Skin epidermis (tissue), 12 donors: ENCODE data around the gene NUCB1.
"Not testable (repeated sequence)": the region's sequence is repeated elsewhere in the genome, so short reads cannot be mapped to it uniquely, and the experiment has no call there.

Source experiments
- H3K27ac ChIP-seq, 21 experiments: fragments of 200-600 bp; sonication (generic) in 11 of 21; one replicate each; pipeline ENCODE4 v1.5.0; 2020; ENCODE audit warnings: mild to moderate bottlenecking in 3 of 21, inconsistent platforms in 2 of 21, moderate library complexity in 2 of 21
- H3K4me3 ChIP-seq, 7 experiments: fragments of 200-600 bp; sonication (generic) in 2 of 7; one replicate each; pipeline ENCODE4 v1.5.0; 2020; ENCODE audit warnings: inconsistent platforms in 2 of 7, mild to moderate bottlenecking in 2 of 7, moderate library complexity in 1 of 7

The NUCB1 gene

DNA sequence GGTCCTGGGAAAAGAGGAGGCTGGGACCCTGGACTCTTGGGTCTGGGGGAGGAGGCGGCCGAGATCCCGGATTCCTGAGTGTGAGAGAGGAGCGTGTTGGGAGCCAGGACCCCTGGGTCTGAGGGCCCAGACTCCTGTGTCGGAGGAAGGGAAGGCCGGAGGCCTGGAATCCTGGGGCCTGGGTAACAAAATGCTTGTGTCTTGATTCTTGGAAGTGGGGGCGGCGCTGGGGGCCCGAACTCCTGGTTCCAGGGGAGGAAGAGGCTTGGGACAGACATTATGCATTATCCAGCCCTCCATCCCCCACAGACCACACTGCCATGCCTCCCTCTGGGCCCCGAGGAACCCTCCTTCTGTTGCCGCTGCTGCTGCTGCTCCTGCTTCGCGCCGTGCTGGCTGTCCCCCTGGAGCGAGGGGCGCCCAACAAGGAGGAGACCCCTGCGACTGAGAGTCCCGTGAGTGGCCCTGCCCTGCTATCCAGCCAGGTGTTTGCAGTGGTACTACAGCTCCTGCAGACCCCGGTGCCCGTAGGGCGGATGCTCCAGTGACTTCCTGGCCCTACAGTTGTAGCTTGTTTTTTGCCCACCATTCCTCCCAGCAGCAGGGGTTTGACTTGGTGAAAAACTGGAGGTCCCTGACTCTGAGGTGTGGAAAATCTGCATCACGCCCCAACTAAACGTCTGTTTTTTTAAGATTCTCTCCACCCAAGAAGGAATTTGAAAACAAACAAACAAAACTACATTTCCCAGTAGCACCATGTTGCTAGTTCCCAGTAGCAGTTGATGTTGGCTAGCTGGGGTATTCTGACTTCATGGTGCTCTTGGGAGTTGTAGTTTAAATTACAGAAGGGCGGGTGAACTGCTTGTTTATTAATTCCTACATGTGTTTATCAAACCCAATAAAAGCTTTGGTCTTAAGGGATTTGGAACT, 630 bp downstream of the NUCB1 start:
- peak overlapping the region; percentile 60 to 97 (median 90) for H3K27ac ChIP-seq
- peak overlapping the region; percentile 72 to 98 (median 78) for H3K4me3 ChIP-seq

DNA sequence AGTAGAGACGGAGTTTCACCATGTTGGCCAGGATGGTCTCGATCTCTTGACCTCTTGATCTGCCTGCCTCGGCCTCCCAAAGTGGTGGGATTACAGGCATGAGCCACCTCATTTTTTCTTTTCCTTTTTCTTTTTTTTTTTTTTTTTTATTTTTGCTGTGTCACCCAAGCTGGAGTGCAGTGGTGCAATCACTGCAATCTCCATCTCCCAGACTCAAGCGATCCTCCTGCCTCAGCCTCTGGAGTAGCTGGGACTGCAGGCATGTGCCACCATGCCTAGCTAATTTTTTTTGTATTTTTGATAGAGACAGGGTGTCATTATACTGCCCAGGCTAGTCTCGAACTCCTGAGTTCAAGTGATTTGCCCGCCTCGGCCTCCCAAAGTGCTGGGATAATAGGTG, 2.2 kb downstream of the NUCB1 start:
- H3K4me3 ChIP-seq, result not testable (repeated sequence)
- H3K27ac ChIP-seq, result peak overlapping the region in 1 of 21 experiments; percentile 41

- H3K27ac ChIP-seq, H3K4me3 ChIP-seq: not testable (repeated sequence)
Observed at GRCh38 chr19:48903788-48904187, 3.7 kb downstream of the NUCB1 start.

DNA sequence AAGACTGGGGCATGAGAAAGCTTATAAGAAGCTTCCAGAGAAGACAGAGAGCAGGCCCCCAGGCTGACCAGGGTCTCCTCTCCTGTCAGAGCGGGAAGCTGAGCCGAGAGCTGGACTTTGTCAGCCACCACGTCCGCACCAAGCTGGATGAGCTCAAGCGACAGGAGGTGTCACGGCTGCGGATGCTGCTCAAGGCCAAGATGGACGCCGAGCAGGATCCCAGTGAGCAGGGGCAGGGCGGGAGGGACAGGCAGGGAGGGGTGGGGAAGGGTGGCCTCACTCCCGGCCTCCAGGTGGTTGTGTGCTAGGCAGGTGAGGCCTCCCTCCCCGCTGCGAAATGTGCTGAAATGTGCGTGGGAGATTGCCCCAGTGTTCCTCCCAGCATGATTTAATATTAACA, 5.6 kb downstream of the NUCB1 start:
- no peak overlapping the region for H3K4me3 ChIP-seq
- no peak overlapping the region for H3K27ac ChIP-seq

GRCh38 chr19:48906324-48906723, 6.2 kb downstream of the NUCB1 start:
- Histone ChIP-seq H3K27ac (no peak overlapping the region), H3K4me3 (no peak overlapping the region)

- no peak overlapping the region for H3K4me3 ChIP-seq
- peak overlapping the region in 2 of 21 experiments; percentile 44 to 47 for H3K27ac ChIP-seq
Observed at GRCh38 chr19:48907671-48908070, 7.6 kb downstream of the NUCB1 start.

GRCh38 chr19:48909424-48910077, 9.4 kb downstream of the NUCB1 start:
- H3K27ac ChIP-seq, result peak overlapping the region in 3 of 21 experiments; percentile 23 to 49 (median 40)
- not testable (repeated sequence) for H3K4me3 ChIP-seq

DNA sequence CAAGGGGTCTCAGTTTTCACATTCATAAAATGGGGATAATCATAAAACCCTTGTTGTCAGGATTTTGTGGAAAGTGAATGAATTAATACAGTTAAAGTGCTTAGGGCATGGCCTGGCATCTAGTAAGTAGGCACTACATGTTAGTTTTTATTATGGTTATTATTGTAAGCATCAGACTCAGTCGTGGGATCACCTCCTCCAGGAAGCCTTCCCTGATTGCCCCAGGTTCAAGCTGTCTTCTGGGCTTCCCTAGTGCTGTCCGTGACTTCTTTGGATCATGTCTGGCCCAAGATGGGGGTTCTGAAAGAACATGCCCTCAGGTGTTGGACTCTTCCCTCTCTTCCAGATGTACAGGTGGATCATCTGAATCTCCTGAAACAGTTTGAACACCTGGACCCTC, 10.7 kb downstream of the NUCB1 start:
- Histone ChIP-seq H3K4me3 (no peak overlapping the region), H3K27ac (no peak overlapping the region)

GRCh38 chr19:48913114-48913889, 13.2 kb downstream of the NUCB1 start:
- H3K4me3 ChIP-seq, result no peak overlapping the region
- H3K27ac ChIP-seq, result no peak overlapping the region

- no peak overlapping the region for H3K4me3 ChIP-seq
Observed at GRCh38 chr19:48914181-48914580, 14.1 kb downstream of the NUCB1 start.

GRCh38 chr19:48915757-48916156, 15.6 kb downstream of the NUCB1 start:
- Histone ChIP-seq H3K27ac (no peak overlapping the region), H3K4me3 (no peak overlapping the region)

More at GRCh38 chr19:48914181-48914580, 14.1 kb downstream of the NUCB1 start:
- no peak overlapping the region for H3K27ac ChIP-seq

DNA sequence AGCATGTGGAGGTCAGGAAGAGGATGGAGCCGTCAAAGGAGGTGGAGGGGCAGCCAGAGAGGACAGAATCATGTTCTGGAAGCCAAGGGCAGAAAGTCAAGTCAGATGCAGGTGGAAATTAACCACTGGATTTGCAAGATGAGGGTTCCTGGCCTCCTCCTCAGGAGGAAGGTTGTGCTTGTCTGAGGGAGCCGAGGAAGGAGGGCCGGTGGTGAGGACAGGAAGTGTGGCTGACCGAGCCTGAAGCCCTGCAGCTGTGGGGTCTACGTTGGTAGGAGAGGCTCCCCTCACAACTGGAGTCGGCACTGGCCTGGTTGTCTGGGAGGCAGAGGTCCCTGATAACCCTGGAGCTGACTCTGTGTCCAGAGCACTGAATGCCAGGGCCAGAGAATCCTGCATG, 18.0 kb downstream of the NUCB1 start:
- H3K27ac ChIP-seq, result no peak overlapping the region
- H3K4me3 ChIP-seq, result no peak overlapping the region

DNA sequence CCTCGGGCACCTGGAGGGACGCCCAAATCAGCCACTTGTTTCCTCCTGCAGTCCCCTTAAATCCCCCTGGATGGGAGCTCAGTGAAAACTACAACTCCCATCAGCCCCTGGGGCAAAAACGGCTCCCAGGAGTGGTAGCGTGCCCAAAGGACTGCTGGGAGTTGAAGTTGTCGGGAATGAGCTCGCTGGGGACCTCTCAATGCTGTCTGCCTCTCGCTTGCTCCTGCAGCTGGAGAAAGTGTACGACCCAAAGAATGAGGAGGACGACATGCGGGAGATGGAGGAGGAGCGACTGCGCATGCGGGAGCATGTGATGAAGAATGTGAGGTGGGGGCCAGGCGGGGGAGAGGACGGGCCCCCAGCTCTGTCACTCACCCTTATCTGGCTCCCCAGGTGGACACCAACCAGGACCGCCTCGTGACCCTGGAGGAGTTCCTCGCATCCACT, 18.7 kb downstream of the NUCB1 start:
- H3K27ac ChIP-seq, result no peak overlapping the region
- H3K4me3 ChIP-seq, result no peak overlapping the region

GRCh38 chr19:48919271-48919670, 19.2 kb downstream of the NUCB1 start:
- H3K4me3 ChIP-seq, H3K27ac ChIP-seq: not testable (repeated sequence)

DNA sequence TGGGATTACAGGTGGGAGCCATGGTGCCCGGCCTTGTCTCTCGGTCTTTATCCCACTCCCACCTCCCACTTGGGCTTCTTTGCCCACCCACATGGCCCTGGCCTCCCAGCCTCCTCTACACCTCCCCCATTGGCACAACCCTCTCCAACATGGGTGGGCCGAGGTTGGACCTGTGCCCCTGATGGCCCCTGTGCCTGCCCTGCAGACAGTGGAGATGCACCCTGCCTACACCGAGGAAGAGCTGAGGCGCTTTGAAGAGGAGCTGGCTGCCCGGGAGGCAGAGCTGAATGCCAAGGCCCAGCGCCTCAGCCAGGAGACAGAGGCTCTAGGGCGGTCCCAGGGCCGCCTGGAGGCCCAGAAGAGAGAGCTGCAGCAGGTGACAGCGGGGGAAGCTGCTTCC, 20.8 kb downstream of the NUCB1 start:
- Histone ChIP-seq H3K4me3 (no peak overlapping the region), H3K27ac (no peak overlapping the region)

DNA sequence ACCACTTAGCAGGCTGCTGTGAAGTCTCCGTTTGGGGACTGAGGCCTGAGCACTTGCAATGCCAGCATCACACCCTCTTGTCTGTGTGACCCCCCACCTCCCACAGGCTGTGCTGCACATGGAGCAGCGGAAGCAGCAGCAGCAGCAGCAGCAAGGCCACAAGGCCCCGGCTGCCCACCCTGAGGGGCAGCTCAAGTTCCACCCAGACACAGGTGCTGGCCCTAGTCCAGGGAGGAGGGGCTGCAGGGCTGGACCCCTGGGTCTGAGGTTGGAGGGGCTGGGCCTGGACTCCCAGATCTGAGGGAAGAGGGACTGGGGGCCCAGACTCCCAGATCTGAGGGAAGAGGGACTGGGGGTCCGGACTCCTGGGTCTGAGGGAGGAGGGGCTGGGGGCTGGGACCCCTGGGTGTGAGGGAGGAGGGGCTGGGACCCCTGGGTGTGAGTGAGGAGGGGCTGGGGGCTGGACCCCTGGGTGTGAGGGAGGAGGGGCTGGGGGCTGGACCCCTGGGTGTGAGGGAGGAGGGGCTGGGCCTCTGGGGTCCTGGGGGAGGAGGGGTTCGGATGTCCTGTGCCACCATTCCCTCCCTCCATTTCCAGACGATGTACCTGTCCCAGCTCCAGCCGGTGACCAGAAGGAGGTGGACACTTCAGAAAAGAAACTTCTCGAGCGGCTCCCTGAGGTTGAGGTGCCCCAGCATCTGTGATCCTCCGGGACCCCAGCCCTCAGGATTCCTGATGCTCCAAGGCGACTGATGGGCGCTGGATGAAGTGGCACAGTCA, 21.8 kb downstream of the NUCB1 start:
- H3K27ac ChIP-seq, result no peak overlapping the region

GRCh38 chr19:48922548-48923490, 22.7 kb downstream of the NUCB1 start:
- H3K27ac ChIP-seq, result no peak overlapping the region
- no peak overlapping the region for H3K4me3 ChIP-seq

More for the DNA sequence above, 21.8 kb downstream of the NUCB1 start:
- H3K4me3 ChIP-seq, result no peak overlapping the region

DNA sequence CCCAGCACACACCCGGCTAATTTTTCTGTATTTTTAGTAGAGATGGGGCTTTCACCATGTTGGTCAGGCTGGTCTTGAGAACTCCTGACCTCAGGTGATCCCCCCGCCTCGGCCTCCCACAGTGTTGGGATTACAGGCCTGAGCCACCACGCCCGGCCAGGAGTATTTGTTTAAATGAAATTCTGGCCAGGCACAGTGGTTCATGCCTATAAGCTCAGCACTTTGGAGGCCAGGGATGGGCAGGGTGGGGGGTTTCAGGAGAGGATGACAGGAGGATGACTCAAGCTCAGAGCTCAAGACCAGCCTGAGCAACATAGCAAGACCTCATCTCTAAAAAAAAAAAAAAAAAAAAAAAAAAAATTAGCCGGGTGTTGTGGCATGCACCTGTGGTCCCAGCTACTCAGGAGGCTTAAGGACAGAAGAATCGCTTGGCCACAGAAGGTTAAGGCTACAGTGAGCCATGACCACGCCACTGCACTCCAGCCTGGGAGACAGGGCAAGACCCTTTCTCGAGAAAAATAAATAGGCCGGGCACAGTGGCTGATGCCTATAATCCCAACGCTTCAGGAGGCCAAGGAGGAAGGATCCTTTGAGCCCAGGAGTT, 25.2 kb downstream of the NUCB1 start:
- Histone ChIP-seq H3K27ac (peak overlapping the region in 3 of 21 experiments; percentile 16 to 26 (median 17)), H3K4me3 (no peak overlapping the region)
